MV-4-11 (cell line): Measurements from ENCODE around the gene CHST2.
"Not testable (repeated sequence)": the region's sequence is repeated elsewhere in the genome, so short reads cannot be mapped to it uniquely, and the experiment has no call there.

Source experiments
- DNase-seq: peaks from one replicate; lab custom pipeline; 2025; lab: John Stamatoyannopoulos, UW

The CHST2 gene

DNA sequence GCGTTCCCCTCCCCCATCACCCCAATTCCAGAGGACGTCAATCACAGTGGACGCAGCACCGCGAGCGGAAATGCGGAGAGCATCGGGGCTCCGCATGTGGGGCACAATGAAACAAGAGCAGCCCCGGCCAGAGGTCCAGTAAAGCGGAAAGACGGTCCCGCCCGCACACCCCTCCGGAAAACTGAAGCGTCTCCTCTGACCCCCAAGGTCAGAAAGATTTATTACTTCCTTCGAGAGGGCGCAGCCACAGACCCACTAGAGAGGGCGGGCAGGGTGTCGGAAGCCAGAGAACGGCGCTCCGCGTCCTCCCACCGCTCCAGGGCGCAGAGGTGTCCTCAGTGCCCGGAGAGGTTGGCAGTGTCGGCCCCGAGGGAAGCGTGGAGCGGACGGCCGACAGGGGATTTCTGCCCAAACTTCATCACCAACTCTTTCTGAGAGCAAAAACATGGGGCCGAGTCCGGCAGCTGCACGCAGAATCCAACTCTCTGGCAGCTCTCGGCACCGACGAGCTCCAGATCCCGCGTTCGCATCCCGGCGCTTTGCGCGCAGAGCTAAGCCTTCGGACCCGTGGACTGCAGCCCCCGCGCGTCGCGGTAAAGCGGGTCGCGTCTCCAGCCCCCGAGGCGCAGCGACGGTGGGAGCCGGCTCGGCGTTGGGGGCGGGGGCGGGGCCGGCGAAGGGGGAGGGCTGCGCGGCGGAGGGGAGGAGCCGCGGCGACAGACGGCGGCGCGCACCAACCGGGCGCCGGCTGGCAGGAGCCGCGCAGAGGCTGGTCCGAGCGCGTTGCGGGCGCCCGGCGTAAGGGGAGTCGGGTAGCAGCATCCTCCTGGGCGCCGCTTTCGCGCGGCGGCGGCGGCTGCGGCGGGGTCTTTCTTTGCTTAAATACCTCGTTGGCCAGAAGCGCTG lies at the start of gene CHST2:
TSS of gene CHST2 (plus strand) at position 763 of the 906 bp plus-strand sequence. CDS start 1,046 bp downstream, outside the sequence.
- DNase-seq, result peak; percentile 54

GRCh38 chr3:143070977-143071551 lies 48.5 kb upstream of the CHST2 start:
- no peak for DNase-seq

- DNase-seq, result no peak
Measured at GRCh38 chr3:143071776-143072175, 47.8 kb upstream of the CHST2 start.

GRCh38 chr3:143072298-143073020 lies 47.1 kb upstream of the CHST2 start:
- not testable (repeated sequence) for DNase-seq

DNA sequence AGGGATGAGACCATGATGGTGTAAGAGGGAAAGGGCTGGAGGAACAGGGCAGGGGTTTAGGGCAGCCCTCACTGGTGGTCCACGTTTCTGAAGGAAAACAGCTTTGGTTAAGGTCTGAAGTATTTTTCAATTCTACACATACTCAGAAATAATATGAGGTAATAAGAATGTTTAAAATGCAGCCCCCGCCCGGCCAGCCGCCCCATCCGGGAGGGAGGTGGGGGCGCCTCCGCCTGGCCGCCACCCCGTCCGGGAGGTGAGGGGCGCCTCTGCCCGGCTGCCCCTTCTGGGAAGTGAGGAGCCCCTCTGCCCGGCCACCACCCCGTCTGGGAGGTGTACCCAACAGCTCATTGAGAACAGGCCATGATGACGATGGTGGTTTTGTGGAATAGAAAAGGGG lies 46.0 kb upstream of the CHST2 start:
- DNase-seq, result not testable (repeated sequence)

- DNase-seq, result not testable (repeated sequence)
Measured at GRCh38 chr3:143073983-143074382, 45.6 kb upstream of the CHST2 start.

DNA sequence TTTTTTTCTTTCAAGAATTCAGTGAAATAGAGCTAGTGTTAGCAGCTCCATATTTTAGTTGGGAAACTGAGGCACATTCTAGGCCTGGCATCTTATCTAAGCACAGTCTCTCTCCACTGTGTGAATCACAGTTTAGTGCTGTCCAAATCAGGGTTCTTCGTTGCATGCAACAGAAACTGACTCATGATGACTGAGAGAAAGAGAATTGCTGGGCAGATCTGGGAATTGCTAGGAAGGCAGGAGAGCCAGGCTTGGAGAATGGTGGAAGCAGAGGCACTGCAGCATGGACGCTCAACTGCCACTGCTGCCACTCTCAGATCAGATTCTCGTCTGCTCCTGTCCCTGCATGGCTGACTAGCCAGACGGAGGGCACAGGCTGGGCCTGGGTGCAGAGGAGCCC lies 40.7 kb upstream of the CHST2 start:
- DNase-seq, result no peak

- DNase-seq, result no peak
Measured at GRCh38 chr3:143080196-143080595, 39.4 kb upstream of the CHST2 start.

GRCh38 chr3:143081365-143081764 lies 38.2 kb upstream of the CHST2 start:
- no peak for DNase-seq

GRCh38 chr3:143081844-143082778 lies 37.5 kb upstream of the CHST2 start:
- DNase-seq, result peak; percentile 87

GRCh38 chr3:143083781-143084180 lies 35.8 kb upstream of the CHST2 start:
- DNase-seq, result peak; percentile 71

DNA sequence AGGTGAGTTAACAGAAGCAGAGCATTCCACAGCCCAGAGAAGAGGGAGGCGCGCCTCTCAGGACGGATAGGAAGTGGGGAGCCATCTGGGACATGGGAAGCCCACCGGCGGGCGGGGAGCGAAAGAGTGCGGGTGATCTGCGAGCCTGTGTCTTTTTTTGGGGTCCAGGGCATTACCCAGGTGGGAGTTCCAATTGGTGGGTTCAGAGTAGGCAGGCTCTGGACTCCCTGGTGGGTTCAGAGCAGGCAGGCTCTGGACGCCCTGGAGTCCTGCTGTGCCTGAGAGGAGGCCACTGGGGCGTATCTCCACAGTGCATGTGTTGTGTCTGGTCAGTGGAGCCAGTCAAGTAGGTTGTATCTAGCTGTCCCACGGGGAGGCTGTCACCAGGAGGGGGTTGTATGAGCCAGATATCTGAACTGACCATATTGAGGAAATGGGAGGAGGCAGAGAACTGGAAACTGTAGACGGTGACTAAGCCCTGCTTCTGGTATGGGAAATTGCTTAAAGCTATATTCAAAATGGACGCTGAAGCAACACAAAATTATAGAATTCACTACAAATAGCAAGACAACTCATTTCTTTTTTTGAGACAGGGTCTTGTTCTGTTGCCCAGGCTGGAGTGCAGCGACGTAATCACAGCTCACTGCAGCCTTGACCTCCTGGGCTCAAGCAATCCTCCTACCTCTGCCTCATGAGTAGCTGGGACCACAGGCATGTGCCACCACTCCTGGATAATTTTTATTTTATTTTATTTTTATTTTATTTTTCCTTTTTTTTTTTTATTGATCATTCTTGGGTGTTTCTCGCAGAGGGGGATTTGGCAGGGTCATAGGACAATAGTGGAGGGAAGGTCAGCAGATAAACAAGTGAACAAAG lies 34.5 kb upstream of the CHST2 start:
- DNase-seq, result peak; percentile 92

GRCh38 chr3:143088835-143089234 lies 30.7 kb upstream of the CHST2 start:
- no peak for DNase-seq

- DNase-seq, result no peak
Measured at GRCh38 chr3:143089965-143090364, 29.6 kb upstream of the CHST2 start.

DNA sequence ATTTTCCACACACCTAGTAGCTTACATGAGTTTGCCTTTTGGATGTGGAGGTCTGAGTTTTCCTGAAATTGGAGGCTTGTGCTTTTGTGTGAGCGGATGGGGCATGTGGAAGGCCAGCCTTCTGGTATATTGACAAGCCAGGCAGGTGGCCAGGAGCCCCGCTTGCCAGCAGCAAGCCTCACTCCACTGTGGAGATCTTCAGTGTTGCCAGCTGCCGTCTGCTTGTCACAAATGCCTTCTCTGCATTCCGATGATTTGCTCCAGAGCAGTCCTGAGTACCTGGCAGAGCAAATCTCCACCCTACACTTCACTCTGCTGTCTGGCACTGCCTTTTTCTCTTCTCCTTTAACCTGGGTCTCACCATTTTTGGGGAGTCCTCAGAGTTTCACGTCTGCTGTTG lies 29.1 kb upstream of the CHST2 start:
- DNase-seq, result no peak

GRCh38 chr3:143090976-143091837 lies 28.4 kb upstream of the CHST2 start:
- DNase-seq, result no peak

DNA sequence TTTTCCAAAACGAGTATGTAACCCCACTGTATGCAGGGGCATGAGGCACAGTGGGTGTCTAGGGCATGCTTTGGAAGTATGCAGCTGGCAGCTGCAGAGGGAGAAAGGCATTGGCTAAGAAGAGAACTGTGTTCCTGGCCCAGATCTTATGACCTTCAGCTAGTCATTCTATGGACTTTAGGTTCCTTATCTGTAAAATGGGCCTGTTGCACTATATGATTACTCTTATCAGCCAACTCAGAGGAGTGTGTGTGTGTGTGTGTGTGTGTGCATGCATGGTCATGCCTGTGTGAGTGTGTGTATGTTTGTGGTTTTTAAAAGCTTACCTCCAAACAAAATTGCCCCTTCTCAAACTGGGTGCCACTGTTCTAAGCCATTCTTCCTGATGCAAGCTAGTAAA lies 27.4 kb upstream of the CHST2 start:
- DNase-seq, result no peak

DNA sequence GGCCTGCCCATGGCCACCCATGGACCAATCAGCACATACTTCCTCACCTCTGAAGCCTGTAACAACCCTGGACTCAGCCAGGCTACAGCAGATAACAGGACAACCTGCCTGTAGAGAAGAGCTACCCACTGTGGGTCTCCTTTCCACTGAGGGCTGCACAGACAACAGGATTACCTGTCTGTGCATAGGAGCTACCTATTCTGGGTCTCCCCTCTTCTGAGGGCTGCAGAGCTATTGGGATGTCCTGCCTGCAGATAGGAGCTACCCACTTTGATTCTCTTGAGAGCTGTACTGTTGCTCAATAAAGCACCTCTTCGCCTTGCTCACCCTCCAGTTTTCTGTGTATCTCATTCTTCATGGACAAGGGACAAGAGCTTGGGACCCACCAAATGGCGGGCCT lies 23.8 kb upstream of the CHST2 start:
- DNase-seq, result no peak

GRCh38 chr3:143098032-143098764 lies 21.4 kb upstream of the CHST2 start:
- DNase-seq, result peak; percentile 1
